Fibroblast of mammary gland (primary cell): ENCODE measurements around the gene LAMA5.

Experiments used
- DNase-seq: peaks from one replicate; pipeline ENCODE4 v3.0.0-alpha.2; 2010; ENCODE audit warnings: low read depth
- H3K4me3 ChIP-seq: 2 replicates; pipeline ENCODE4 v1.5.1; 2011; ENCODE audit warnings: low read depth, mild to moderate bottlenecking, low read length, moderate library complexity; ENCODE audit not compliant: control insufficient read depth
- CTCF ChIP-seq: conservative IDR thresholded peaks from 2 replicates; pipeline ENCODE4 v1.5.1; 2011; ENCODE audit warnings: low read depth, low read length, inconsistent platforms; ENCODE audit not compliant: control insufficient read depth, insufficient read depth

Gene LAMA5

GRCh38 chr20:62356589-62357186, 10.4 kb downstream of the LAMA5 start:
- TF ChIP-seq CTCF, result no peak
- no peak overlapping the region for H3K4me3 ChIP-seq
- DNase-seq, result no peak

GRCh38 chr20:62355878-62356588, 11.1 kb downstream of the LAMA5 start:
- TF ChIP-seq CTCF, result no peak
- no peak overlapping the region for H3K4me3 ChIP-seq
- peak; percentile 66 for DNase-seq

GRCh38 chr20:62355516-62355877, 11.6 kb downstream of the LAMA5 start:
- DNase-seq, result peak; percentile 36
- H3K4me3 ChIP-seq, result no peak overlapping the region
- no peak for TF ChIP-seq CTCF

- DNase-seq, result no peak
- no peak overlapping the region for H3K4me3 ChIP-seq
- TF ChIP-seq CTCF, result no peak
Observed at GRCh38 chr20:62354811-62355341, 12.2 kb downstream of the LAMA5 start.

GRCh38 chr20:62354031-62354808, 12.9 kb downstream of the LAMA5 start:
- no peak for DNase-seq
- TF ChIP-seq CTCF, result no peak
- no peak overlapping the region for H3K4me3 ChIP-seq

GRCh38 chr20:62353289-62354030, 13.7 kb downstream of the LAMA5 start:
- no peak for TF ChIP-seq CTCF
- H3K4me3 ChIP-seq, result no peak overlapping the region
- DNase-seq, result no peak
